IMR-90 (cell line): Measurements from ENCODE around the gene TTC21B. TPM values are rescaled to one million over a fixed set of nuclear protein-coding genes. Genes with fewer than 3 reads are reported as not detected.

Experiments used
- ATAC-seq: fragments of 200-7000 bp; cut with Tn5 transposase; 2 replicates; pipeline ENCODE4 v1.9.1; 2020; ENCODE audit warnings: low read depth, mild to moderate bottlenecking, moderate library complexity
- BruUV-seq: library from RNA; stranded (reverse); fragments of 400-500 nt; replicated peaks from 2 replicates; lab custom pipeline; 2021; lab: Mats Ljungman, UMichigan
- CTCF ChIA-PET: fragments of 300-600 bp; formaldehyde crosslinking; extraction: SDS; loops from one replicate; lab custom pipeline; 2021; ENCODE audit warnings: antibody characterized with exemption; lab: Yijun Ruan, JAX
- POLR2A ChIA-PET: fragments of 300-600 bp; sonication (Branson Sonifier 250); formaldehyde crosslinking; loops from one replicate; lab custom pipeline; 2022; ENCODE audit warnings: antibody characterized with exemption; ENCODE audit not compliant: unreplicated experiment; lab: Charles Lee
- DNase-seq: peaks from one replicate; pipeline ENCODE4 v3.0.0; 2013
- H2AFZ ChIP-seq: replicated peaks from 2 replicates; pipeline ENCODE3; 2013; ENCODE audit warnings: low read length, mild to moderate bottlenecking; ENCODE audit not compliant: poor library complexity
- H2AK5ac ChIP-seq: 2 replicates; pipeline ENCODE4 v1.6.1; 2013; ENCODE audit warnings: low read depth, low read length, inconsistent platforms
- H2AK9ac ChIP-seq: replicated peaks from 2 replicates; pipeline ENCODE3; 2013; ENCODE audit warnings: mild to moderate bottlenecking, low read depth, low read length, moderate library complexity; ENCODE audit not compliant: poor library complexity
- H2BK120ac ChIP-seq: 2 replicates; pipeline ENCODE4 v1.6.1; 2013; ENCODE audit warnings: low read depth, low read length, inconsistent platforms
- H2BK15ac ChIP-seq: 3 replicates; pipeline ENCODE4 v1.6.1; 2013; ENCODE audit warnings: low read depth, low read length, inconsistent platforms
- H2BK20ac ChIP-seq: 2 replicates; pipeline ENCODE4 v1.6.1; 2013; ENCODE audit warnings: low read depth, mild to moderate bottlenecking, inconsistent platforms, low read length, moderate library complexity
- H2BK5ac ChIP-seq: 2 replicates; pipeline ENCODE4 v1.6.1; 2013; ENCODE audit warnings: mild to moderate bottlenecking, low read depth, low read length, inconsistent platforms; ENCODE audit not compliant: poor library complexity, severe bottlenecking
- H3K14ac ChIP-seq: replicated peaks from 2 replicates; pipeline ENCODE4 v1.6.1; 2013; ENCODE audit warnings: low read depth, low read length, inconsistent platforms
- H3K18ac ChIP-seq: 2 replicates; pipeline ENCODE4 v1.6.1; 2013; ENCODE audit warnings: low read depth, low read length, control low read depth
- H3K23ac ChIP-seq: 2 replicates; pipeline ENCODE4 v1.6.1; 2013; ENCODE audit warnings: low read depth, low read length, inconsistent platforms
- H3K27ac ChIP-seq: 2 replicates; pipeline ENCODE4 v1.5.1; 2013; ENCODE audit warnings: mild to moderate bottlenecking, control low read depth, low read length; ENCODE audit not compliant: insufficient read depth
- H3K27me3 ChIP-seq: 2 replicates; pipeline ENCODE4 v1.6.1; 2013; ENCODE audit warnings: low read length; ENCODE audit not compliant: control insufficient read depth, insufficient read depth
- H3K36me3 ChIP-seq: 2 replicates; pipeline ENCODE4 v1.6.1; 2013; ENCODE audit warnings: low read length, mixed read lengths; ENCODE audit not compliant: control insufficient read depth, insufficient read depth
- H3K4ac ChIP-seq: 2 replicates; pipeline ENCODE4 v1.6.1; 2013; ENCODE audit warnings: low read depth, low read length, inconsistent platforms
- H3K4me1 ChIP-seq: 2 replicates; pipeline ENCODE4 v1.6.1; 2013; ENCODE audit warnings: low read length, mixed read lengths; ENCODE audit not compliant: control insufficient read depth, insufficient read depth
- H3K4me2 ChIP-seq: 2 replicates; pipeline ENCODE4 v1.6.1; 2013; ENCODE audit warnings: low read depth, mild to moderate bottlenecking, control low read depth, low read length, moderate library complexity
- H3K4me3 ChIP-seq: 2 replicates; pipeline ENCODE4 v1.5.1; 2013; ENCODE audit warnings: low read depth, mild to moderate bottlenecking, control low read depth, low read length, moderate library complexity; ENCODE audit not compliant: insufficient read depth
- H3K56ac ChIP-seq: 2 replicates; pipeline ENCODE4 v1.6.1; 2013; ENCODE audit warnings: low read length, inconsistent platforms; ENCODE audit not compliant: insufficient read depth; ENCODE audit errors: extremely low read depth
- H3K79me1 ChIP-seq, 2 experiments: 2 replicates each; pipeline ENCODE4 v1.6.1; 2013; ENCODE audit warnings: low read length in 2 of 2, inconsistent platforms in 1 of 2, low read depth in 1 of 2
- H3K9ac ChIP-seq: 2 replicates; pipeline ENCODE4 v1.6.1; 2013; ENCODE audit warnings: low read depth, low read length, control low read depth
- H3K9me1 ChIP-seq: 2 replicates; pipeline ENCODE4 v1.6.1; 2013; ENCODE audit warnings: low read length, inconsistent platforms; ENCODE audit not compliant: insufficient read depth
- H3K9me3 ChIP-seq: 2 replicates; pipeline ENCODE4 v1.6.1; 2013; ENCODE audit warnings: low read length; ENCODE audit not compliant: control insufficient read depth, insufficient read depth
- H4K20me1 ChIP-seq: 2 replicates; pipeline ENCODE4 v1.6.1; 2013; ENCODE audit warnings: low read length, inconsistent platforms; ENCODE audit not compliant: insufficient read depth
- H4K5ac ChIP-seq: 2 replicates; pipeline ENCODE4 v1.6.1; 2013; ENCODE audit warnings: mild to moderate bottlenecking, low read depth, low read length, control low read depth
- H4K8ac ChIP-seq, 2 experiments: 2 replicates each; pipeline ENCODE4 v1.6.1; 2013; ENCODE audit warnings: low read depth in 2 of 2, low read length in 2 of 2, control low read depth in 1 of 2, inconsistent platforms in 1 of 2
- H4K91ac ChIP-seq: 2 replicates; pipeline ENCODE4 v1.6.1; 2013; ENCODE audit warnings: low read depth, low read length, inconsistent platforms; ENCODE audit not compliant: insufficient read depth
- BHLHE40 ChIP-seq: fragments of 150-350 bp; IDR thresholded peaks from 2 replicates; pipeline ENCODE4 v1.6.1; 2016; ENCODE audit warnings: mild to moderate bottlenecking, low read depth, low read length
- CEBPB ChIP-seq: IDR thresholded peaks from 2 replicates; pipeline ENCODE4 v1.6.1; 2012; ENCODE audit warnings: low read depth, low read length, improper control_type of control experiment
- CHD1 ChIP-seq: IDR thresholded peaks from 2 replicates; pipeline ENCODE4 v1.6.1; 2012; ENCODE audit warnings: low read depth, low read length, improper control_type of control experiment
- FOS ChIP-seq: fragments of 150-350 bp; IDR thresholded peaks from 2 replicates; pipeline ENCODE4 v1.6.1; 2016; ENCODE audit warnings: low read depth, low read length
- MAFK ChIP-seq: IDR thresholded peaks from 2 replicates; pipeline ENCODE4 v1.6.1; 2012; ENCODE audit warnings: low read depth, low read length, improper control_type of control experiment
- MAZ ChIP-seq: IDR thresholded peaks from 2 replicates; pipeline ENCODE4 v1.6.1; 2012; ENCODE audit warnings: low read depth, mild to moderate bottlenecking, low read length, improper control_type of control experiment, moderate library complexity, borderline replicate concordance
- MXI1 ChIP-seq: IDR thresholded peaks from 2 replicates; pipeline ENCODE4 v1.6.1; 2012; ENCODE audit warnings: low read depth, mild to moderate bottlenecking, low read length, moderate library complexity, borderline replicate concordance
- NFE2L2 ChIP-seq: fragments of 150-350 bp; IDR thresholded peaks from 2 replicates; pipeline ENCODE4 v1.6.1; 2016; ENCODE audit warnings: low read depth, mild to moderate bottlenecking, low read length
- POLR2A ChIP-seq: IDR thresholded peaks from 2 replicates; pipeline ENCODE4 v1.6.1; 2012; ENCODE audit warnings: mild to moderate bottlenecking, low read depth, low read length
- RAD21 ChIP-seq: IDR thresholded peaks from 2 replicates; pipeline ENCODE4 v1.6.1; 2012; ENCODE audit warnings: low read length, improper control_type of control experiment
- RCOR1 ChIP-seq: IDR thresholded peaks from 2 replicates; pipeline ENCODE4 v1.6.1; 2012; ENCODE audit warnings: mild to moderate bottlenecking, low read length, improper control_type of control experiment; ENCODE audit not compliant: insufficient replicate concordance
- RFX5 ChIP-seq: IDR thresholded peaks from 2 replicates; pipeline ENCODE4 v1.8.0; 2012; ENCODE audit warnings: low read depth, mild to moderate bottlenecking, low read length, moderate library complexity
- SMC3 ChIP-seq: fragments of 150-350 bp; IDR thresholded peaks from 2 replicates; pipeline ENCODE4 v1.6.1; 2016; ENCODE audit warnings: low read depth, mild to moderate bottlenecking, antibody characterized with exemption, low read length, moderate library complexity
- WGBS, 2 experiments: methylation state at CpG; one replicate each; pipeline versions ENCODE4 v1.1.5 to v1.1.7; 2013; ENCODE audit warnings: missing lambda C conversion rate in 2 of 2; ENCODE audit not compliant: insufficient read length in 1 of 2; ENCODE audit errors: extremely low coverage in 2 of 2; 5-methylcytosine and 5-hydroxymethylcytosine counted together
- dilution Hi-C: fragments of 300-500 bp; cut with HindIII; formaldehyde crosslinking; loops from one replicate; pipeline ENCODE4 v1.14.3; 2018; ENCODE audit warnings: low sequenced_read_pairs; ENCODE audit not compliant: unreplicated experiment
- in situ Hi-C: fragments of 300-500 bp; cut with MboI; formaldehyde crosslinking; loops from 3 replicates; pipeline ENCODE4 v1.14.3; 2019; ENCODE audit warnings: low sequenced_read_pairs, inconsistent platforms, mixed read lengths
- intact Hi-C: fragments of 100-400 bp; cut with micrococcal nuclease; formaldehyde crosslinking; loops from 2 replicates; pipeline ENCODE4 v1.10.0; 2022
- polyA plus RNA-seq, 3 experiments: library from polyadenylated mRNA; depleted of rRNA; stranded (reverse); fragments of >200 nt; gene quantifications; 2 replicates each; pipeline ENCODE4 v1.2.3, GENCODE V29; 2012; ENCODE audit warnings: low replicate concordance in 1 of 3
- total RNA-seq: library from RNA; depleted of rRNA; stranded (reverse); fragments of >200 nt; gene quantifications from 2 replicates; pipeline ENCODE4 v1.2.3, GENCODE V29; 2012
- TF ChIP-seq, protein P1 (sequence below): conservative IDR thresholded peaks from 2 replicates; pipeline ENCODE4 v1.5.1; 2012; ENCODE audit warnings: mild to moderate bottlenecking, low read depth, low read length, improper control_type of control experiment
- TF ChIP-seq, protein P2 (sequence below): fragments of 150-350 bp; IDR thresholded peaks from 2 replicates; pipeline ENCODE4 v1.6.1; 2016; ENCODE audit warnings: low read depth, mild to moderate bottlenecking, low read length, moderate library complexity, borderline replicate concordance
- TF ChIP-seq, protein P3 (sequence below): fragments of 150-350 bp; IDR thresholded peaks from 2 replicates; pipeline ENCODE4 v1.6.1; 2017; ENCODE audit warnings: mild to moderate bottlenecking, antibody characterized with exemption, low read length, low read depth

Gene TTC21B
- total and polyA plus RNA-seq, 2 of the 4 experiments (the other 2 are of a cell fraction) = 8.0 to 17.2 TPM

DNA sequence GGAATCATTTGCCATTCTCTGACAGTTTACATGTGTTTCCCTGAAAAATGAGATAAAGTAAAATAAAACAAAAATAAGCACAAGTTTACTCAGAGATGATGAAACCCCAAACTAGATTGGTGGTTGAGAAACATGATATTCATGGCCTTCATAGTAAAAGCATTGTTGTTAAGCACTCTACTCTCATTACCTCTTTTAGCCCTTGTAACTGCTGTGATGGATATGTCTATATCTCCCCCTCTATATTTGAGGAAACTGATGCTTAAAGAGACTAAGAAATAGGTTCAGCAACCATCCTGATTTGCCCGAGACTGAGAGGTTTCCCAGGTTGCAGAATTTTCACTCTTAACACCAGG, 125.7 kb downstream of the TTC21B start:
- Histone ChIP-seq H2BK20ac (no peak overlapping the region), H2BK120ac (no peak overlapping the region), H3K18ac (no peak overlapping the region), H3K4ac (no peak overlapping the region), H2AFZ (no peak overlapping the region), H2AK5ac (no peak overlapping the region), H4K20me1 (no peaks in the 10 kb centered on the region), H3K79me1 (no peaks in the 10 kb centered on the region), H4K91ac (no peak overlapping the region), H3K36me3 (no peaks in the 10 kb centered on the region), H3K27me3 (no peaks in the 10 kb centered on the region), H3K9me1 (no peaks in the 10 kb centered on the region), H3K9ac (no peak overlapping the region), H3K4me3 (no peak overlapping the region), H4K8ac (no peak overlapping the region), H3K4me2 (no peak overlapping the region), H2AK9ac (no peak overlapping the region), H3K27ac (no peak overlapping the region), H3K4me1 (peaks cover under 1% of the 10 kb centered on the region), H4K5ac (no peak overlapping the region), H3K14ac (no peak overlapping the region), H2BK5ac (no peak overlapping the region), H3K56ac (no peak overlapping the region), H2BK15ac (no peak overlapping the region), H3K9me3 (no peaks in the 10 kb centered on the region), H3K23ac (no peak overlapping the region)
- no CpG with 5 or more reads among the region's 1 CpG for WGBS, 2 experiments
- CTCF ChIA-PET = no interaction called here
- dilution Hi-C loops = no loop called here
- BruUV-seq = no TSS peak
- DNase-seq (peak; percentile 27), ATAC-seq (peak; percentile 46; the same call in 1 of the 2 replicates)
- in situ Hi-C loops = no loop called here
- TF ChIP-seq BHLHE40 (no peak), FOS (no peak), NFE2L2 (no peak), CEBPB (no peak), MXI1 (no peak), CHD1 (no peak), RFX5 (no peak), SMC3 (no peak), POLR2A (no peak), MAZ (no peak), RAD21 (no peak), RCOR1 (no peak), MAFK (no peak)
- TF ChIP-seq, protein P1, sequence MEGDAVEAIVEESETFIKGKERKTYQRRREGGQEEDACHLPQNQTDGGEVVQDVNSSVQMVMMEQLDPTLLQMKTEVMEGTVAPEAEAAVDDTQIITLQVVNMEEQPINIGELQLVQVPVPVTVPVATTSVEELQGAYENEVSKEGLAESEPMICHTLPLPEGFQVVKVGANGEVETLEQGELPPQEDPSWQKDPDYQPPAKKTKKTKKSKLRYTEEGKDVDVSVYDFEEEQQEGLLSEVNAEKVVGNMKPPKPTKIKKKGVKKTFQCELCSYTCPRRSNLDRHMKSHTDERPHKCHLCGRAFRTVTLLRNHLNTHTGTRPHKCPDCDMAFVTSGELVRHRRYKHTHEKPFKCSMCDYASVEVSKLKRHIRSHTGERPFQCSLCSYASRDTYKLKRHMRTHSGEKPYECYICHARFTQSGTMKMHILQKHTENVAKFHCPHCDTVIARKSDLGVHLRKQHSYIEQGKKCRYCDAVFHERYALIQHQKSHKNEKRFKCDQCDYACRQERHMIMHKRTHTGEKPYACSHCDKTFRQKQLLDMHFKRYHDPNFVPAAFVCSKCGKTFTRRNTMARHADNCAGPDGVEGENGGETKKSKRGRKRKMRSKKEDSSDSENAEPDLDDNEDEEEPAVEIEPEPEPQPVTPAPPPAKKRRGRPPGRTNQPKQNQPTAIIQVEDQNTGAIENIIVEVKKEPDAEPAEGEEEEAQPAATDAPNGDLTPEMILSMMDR = no peak
- TF ChIP-seq, protein P2, sequence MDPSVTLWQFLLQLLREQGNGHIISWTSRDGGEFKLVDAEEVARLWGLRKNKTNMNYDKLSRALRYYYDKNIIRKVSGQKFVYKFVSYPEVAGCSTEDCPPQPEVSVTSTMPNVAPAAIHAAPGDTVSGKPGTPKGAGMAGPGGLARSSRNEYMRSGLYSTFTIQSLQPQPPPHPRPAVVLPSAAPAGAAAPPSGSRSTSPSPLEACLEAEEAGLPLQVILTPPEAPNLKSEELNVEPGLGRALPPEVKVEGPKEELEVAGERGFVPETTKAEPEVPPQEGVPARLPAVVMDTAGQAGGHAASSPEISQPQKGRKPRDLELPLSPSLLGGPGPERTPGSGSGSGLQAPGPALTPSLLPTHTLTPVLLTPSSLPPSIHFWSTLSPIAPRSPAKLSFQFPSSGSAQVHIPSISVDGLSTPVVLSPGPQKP = no peak
- TF ChIP-seq, protein P3, sequence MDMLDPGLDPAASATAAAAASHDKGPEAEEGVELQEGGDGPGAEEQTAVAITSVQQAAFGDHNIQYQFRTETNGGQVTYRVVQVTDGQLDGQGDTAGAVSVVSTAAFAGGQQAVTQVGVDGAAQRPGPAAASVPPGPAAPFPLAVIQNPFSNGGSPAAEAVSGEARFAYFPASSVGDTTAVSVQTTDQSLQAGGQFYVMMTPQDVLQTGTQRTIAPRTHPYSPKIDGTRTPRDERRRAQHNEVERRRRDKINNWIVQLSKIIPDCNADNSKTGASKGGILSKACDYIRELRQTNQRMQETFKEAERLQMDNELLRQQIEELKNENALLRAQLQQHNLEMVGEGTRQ = no peak
- intact Hi-C loops = no loop called here
- POLR2A ChIA-PET = no interaction called here
